Renal cortex interstitium (tissue), 11 donors: ENCODE measurements around the gene MPC1. TPM values are rescaled to one million over a fixed set of nuclear protein-coding genes. Genes with fewer than 3 reads are reported as not detected.

Experiments used
- DNase-seq, 11 donors: peaks; one replicate each; pipeline ENCODE4 v3.0.0-alpha.2; 2013; ENCODE audit warnings: low read depth in 9 of 11, low spot score in 4 of 11; ENCODE audit errors: extremely low read depth in 1 of 11
- polyA plus RNA-seq, 3 donors: library from polyadenylated mRNA; unstranded; fragments of 120-200 nt; gene quantifications; one replicate each; pipeline ENCODE4 v1.2.1, GENCODE V29; 2013; ENCODE audit not compliant: insufficient read length in 3 of 3

The MPC1 gene
- polyA plus RNA-seq, 3 donors = 67.9 to 99.8 (median 73.5) TPM

DNA sequence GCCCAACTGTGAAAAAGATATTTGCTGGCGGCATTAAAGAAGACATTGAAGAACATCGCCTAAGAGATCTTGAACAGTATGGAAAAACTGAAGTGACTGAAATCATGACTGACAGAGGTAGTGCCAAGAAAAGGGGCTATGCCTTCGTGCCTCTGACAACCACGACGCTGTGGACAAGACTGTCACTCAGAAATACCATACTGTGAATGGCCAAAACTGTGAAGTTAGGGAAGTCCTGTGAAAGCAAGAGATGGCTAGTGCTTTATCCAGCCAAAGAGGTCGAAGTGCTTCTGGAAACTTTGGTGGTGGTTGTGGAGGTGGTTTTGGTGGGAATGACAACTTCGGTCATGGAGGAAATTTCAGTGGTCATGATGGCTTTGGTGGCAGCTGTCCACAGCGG, 47.9 kb downstream of the MPC1 start:
- DNase-seq = no peak

DNA sequence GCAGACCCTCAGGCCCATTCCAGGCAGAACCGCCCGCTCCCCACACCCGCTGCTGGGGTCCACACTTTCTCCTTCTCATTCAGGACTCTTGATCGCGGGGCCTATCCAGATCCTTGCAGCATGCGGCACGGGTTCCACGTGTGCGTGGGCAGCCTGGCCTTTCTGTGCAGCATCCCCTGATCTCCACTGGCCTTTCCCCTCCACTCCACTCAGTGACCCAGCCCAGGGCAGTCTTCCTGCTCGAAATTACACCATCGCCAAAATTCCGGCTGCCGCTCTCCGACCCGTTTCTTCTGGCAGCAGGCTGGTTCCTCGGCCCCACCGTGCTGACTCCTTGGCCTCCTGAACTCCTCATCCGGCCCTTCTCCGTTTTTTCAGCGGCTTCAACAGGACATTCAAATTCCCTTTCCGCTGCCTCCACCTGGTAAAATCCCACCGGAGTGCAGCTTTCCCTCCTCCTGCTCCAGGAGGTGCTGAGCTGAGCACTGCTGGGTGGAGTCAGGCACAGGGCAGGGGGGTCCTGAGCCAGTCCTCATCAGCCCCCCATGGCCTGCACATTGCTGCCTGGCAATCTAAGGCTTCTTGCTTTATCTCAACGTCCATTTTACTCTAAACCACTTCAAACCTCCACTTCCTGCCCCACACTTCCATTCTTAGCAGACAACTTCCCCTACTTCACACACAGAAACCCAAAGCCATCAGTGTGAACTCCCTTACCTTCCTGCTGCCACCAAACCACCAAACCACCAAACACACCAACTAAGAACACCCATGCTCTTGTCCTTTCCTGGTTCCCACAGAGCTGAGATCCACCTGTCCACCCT, 49.4 kb downstream of the MPC1 start:
- no peak for DNase-seq

DNA sequence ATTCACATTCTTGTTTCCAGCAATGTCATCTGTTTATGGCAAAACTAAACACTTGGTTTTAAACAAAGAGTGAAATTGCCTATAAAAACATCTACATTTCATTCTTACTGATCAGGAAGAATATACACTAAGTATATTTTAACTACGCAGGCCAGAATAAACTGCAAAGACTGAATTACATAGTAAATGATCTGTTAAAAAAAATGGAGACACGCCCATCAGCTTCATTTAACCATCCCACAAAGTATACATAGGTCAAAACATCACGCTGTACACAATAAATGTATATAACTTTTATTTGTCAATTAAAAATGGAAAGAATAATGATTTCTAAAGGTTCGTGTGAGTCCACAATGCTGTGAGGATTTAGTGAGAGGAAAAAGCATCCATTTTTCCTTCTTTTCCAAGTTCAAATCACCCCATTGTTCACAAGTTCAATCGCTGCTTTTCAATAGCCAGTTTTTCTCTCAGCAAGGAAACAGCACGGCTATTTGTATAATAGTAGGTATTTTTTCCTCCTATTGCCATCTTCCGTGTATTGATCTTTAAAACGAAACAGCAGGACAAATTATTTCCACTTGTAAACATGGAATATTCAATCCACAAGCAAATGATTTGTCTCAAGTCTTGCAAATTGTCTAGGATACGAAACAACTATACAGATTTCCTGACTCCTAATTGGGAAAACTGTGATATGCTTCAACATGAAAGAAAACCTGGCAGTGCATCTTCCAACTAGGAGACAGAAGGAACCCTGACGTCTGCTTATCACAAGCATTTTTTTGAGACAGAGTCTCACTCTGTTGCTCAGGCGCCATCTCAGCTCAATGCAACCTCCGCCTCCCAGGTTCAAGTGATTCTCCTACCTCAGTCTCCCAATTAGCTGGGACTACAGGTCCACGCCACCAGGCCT, 51.0 kb downstream of the MPC1 start:
- DNase-seq = no peak

DNA sequence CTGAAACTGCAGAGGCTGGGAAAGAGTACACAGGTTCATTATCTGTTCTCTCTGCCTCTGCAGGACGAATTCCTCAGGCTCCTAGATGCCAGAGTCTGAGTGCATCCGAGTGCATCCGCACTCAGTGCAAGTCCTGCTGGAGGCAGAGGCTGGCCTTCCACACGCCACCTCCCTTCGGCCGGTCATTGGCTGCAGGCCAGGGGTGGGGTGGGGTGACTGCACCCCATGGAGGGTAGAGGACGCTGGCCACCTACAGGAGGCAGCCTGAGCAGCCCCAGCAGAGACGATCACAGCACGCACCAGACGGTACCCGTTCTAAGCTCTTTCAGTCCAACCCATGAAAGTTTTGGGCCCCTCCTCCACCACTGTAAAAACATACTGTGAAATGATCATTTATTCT, 52.1 kb downstream of the MPC1 start:
- no peak for DNase-seq

DNA sequence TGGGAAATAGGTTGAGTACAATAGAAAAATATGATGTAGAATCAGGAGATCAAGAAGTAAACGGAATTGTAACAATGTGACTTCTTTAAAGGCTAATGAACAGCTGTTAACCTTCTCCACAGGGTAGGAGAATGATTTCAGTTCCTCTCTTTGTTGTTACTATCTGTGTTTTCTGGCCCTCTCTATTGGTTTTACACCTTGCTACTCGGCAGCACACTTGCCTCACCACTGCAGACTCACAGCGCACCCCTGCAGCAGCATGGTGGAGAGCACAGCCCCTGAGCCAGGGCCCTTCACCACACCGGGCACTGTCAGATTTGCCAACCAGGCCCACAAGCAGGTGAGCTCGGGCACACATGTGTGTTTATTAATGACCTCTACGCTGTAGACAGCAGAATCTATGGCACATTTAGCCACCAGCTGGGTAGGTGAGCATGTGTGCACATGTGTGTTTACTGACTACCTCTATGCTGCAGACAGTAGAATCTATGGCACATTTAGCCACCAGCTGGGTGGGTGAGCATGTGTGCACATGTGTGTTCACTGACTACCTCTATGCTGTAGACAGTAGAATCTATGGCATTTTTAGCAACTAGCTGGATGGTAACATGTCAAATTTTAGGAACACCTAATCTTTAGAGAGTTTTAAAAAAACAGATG, 57.2 kb downstream of the MPC1 start:
- no peak for DNase-seq

DNA sequence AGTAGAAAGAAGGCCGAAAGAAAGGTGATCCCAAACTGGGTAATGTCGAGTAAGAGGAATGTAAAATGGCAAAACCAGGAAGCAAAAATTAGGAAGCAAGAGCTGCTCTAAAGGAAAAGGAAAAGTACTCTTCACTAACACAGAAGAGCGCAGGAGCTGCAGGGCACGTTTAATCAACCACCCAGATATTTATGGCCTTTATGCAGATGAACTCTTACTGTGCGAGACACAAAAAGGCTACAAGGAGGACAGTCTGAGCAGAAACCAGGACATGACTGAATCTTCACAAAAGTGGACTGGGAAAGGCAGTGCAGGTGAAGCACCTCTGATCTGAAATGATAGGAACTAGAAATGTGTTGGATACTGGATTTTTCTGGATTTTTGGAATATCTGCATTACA, 59.3 kb downstream of the MPC1 start:
- DNase-seq = no peak

DNA sequence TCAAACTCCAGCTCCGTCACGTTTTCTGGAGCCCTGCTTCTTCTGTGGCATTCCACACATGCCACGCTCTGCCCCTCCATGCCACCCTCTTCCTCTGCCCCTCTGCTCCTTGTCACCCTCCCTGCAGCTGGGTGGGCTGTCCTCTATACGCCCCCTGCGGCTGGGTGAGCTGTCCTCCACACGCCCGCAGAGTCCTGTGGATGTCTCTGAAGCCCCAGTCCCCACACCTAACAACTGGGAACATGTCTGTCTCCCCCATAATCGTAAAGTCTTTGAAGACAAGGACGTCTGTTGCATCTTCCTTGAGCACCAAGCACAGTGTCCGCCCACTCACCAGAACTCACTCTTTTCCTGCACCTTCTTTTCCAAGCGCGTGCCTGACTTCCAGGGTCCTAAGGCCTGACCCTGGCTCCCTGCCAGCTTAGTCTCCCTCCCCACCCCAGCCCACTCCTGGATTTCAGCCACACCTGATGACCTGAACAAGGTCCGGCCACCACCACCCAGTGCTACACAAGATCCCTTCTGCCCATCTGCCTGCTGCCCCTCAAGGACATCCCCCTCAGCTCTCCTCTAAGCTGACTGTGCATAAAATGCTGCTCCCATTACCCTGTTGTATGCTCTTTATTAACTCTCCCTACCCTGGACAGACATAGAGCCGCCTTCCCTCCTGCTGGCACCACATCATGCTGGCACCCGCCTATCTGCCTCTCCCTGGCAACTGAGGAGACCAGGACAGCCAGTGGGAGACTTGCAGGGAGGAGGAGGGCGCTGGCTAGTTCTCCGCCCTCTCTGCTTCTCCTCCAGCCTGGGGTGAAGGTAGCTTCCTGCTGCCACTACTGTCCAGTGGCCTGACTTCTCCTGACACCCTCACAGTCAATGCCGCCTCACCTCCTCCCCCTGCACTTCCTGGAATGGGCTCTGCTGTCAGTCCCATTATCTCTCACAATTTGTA, 63.8 kb downstream of the MPC1 start:
- no peak for DNase-seq

DNA sequence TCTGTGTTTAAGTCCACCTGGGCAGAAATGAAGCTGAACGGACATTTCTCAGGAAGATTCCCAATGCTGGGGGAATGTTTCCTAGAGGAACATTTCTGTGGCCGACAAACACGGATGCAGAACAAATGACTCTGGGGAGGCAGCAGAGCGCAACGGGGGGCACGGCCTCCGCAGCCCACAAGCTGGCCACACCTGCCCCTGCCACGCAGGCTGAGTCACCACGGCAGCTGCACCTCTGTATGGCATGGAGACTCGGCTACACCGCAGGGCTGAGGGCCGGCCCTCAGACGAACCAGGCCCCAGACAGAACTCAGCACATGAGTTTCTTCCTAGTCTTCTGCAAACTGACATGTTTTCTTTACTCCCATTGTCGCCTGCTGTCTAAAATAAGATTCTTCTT, 64.5 kb downstream of the MPC1 start:
- peak in 1 of 11 donors; percentile 8 for DNase-seq

DNA sequence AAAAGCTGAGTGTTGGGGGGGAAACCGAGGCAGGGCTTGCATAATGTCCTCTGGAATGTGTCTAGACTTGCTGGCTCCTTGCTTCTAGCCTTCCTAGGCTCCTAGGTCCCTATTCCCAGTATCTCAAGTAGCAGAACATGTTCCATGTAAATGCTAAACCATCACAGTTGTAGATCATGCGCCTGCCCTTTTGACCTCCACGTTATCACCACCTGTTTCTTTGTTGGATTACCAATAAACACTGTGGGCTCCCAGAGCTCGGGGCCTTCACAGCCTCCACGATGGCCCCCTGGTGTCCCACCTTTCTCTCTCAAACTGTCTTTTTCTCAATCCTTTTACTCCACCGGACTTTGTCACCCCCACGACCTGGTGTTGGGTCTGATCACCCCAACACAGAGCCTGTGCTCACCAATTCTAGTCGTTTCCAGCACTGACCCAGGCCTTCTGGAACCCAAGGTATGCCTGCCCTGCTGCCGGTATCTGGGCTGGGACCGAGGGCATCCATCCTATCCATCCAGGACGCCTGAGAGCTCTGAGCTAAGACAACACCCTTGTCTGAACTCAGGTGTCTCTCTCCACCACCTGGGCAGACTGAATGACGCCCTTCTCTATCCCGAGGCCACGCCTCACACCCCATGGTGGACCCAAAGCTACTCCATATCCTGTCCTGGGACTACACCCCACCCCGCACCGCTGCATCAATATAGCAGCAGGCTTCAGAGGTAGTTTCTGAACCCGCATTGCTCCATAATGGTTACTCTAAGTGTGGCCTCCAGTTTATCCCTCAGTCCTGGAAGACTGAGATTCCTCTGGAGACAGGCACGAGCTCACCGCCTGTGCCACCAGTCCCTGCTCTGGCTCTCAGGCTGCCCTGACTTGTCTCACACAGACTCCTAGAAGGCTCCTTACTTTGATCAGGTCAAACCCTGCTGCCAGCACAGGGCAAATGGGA, 65.2 kb downstream of the MPC1 start:
- DNase-seq = no peak

DNA sequence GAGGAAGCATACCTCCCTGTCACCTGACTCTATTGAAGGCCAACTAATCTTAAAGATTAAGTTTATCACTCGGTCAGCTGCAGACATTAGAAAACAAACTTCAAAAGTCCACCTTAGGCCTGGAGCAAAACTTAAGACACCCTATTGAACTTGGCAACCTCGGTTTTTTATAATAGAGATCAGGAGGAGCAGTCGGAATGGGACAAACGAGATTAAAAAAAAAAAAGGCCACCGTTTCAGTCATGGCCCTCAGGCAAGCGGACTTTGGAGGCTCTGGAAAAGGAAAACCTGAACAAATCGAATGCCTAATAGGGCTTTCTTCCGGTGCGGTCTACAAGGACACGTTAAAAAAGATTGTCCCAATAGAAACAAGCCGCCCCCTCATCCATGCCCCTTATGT, 67.3 kb downstream of the MPC1 start:
- DNase-seq = no peak

Other genes with a start within 250 kb of the MPC1 start
- gene TBXT, start 215.1 kb downstream of the MPC1 start, polyA plus RNA-seq = under 1 TPM in 2 of 3 donors, not detected in 1; 0.06 to 0.09 TPM
- under 1 TPM; 0.22 to 0.45 (median 0.27) TPM for gene PRR18, start 74.5 kb downstream of the MPC1 start, polyA plus RNA-seq
- 10 to 100 TPM; 59.6 to 81.0 (median 68.2) TPM for gene SFT2D1, start 40.4 kb downstream of the MPC1 start, polyA plus RNA-seq
- gene RAMACL, start 203.7 kb upstream of the MPC1 start, polyA plus RNA-seq = under 1 TPM; 0.14 to 0.26 (median 0.18) TPM
- gene RPS6KA2, start 244.3 kb upstream of the MPC1 start, polyA plus RNA-seq = 10 to 100 TPM; 28.3 to 30.6 (median 29.5) TPM